Thyroid gland (tissue), 4 donors: Measurements from ENCODE around the gene BCL7C. TPM values are rescaled to one million over a fixed set of nuclear protein-coding genes. Genes with fewer than 3 reads are reported as not detected.

Experiments
- DNase-seq, 2 donors: peaks; one replicate each; pipeline ENCODE4 v3.0.0-alpha.2; 2019
- H3K27ac ChIP-seq, 3 donors: fragments of 200-600 bp; sonication (generic); 1 replicate in 2 of 3; 2 replicates in 1 of 3; pipeline ENCODE4 v1.5.1; 2016 to 2019; ENCODE audit warnings: mild to moderate bottlenecking in 1 of 3, moderate library complexity in 1 of 3
- H3K27me3 ChIP-seq: fragments of 200-600 bp; sonication (generic); one replicate; pipeline ENCODE4 v1.5.1; 2019
- H3K36me3 ChIP-seq, 2 donors: fragments of 200-600 bp; sonication (generic); one replicate each; pipeline ENCODE4 v1.5.1; 2016 to 2019
- H3K4me1 ChIP-seq, 2 donors: fragments of 200-600 bp; sonication (generic); one replicate each; pipeline ENCODE4 v1.5.1; 2017 to 2019
- H3K4me3 ChIP-seq, 3 donors: fragments of 200-600 bp; sonication (generic); replicated peaks in 1 of 3; 1 replicate in 2 of 3; 2 replicates in 1 of 3; pipeline ENCODE4 v1.5.1; 2016; ENCODE audit warnings: mild to moderate bottlenecking in 1 of 3
- H3K9me3 ChIP-seq: fragments of 200-600 bp; sonication (generic); one replicate; pipeline ENCODE4 v1.5.1; 2017
- POLR2A ChIP-seq, 2 donors: fragments of 450-650 bp; IDR thresholded peaks; one replicate each; pipeline ENCODE4 v1.6.1; 2017; ENCODE audit warnings: antibody characterized with exemption in 2 of 2, mild to moderate bottlenecking in 2 of 2, moderate library complexity in 1 of 2
- WGBS, 2 donors: methylation state at CpG; one replicate each; pipeline ENCODE4 v1.1.5; 2017; 5-methylcytosine and 5-hydroxymethylcytosine counted together
- intact Hi-C: fragments of 100-400 bp; cut with DNase I; formaldehyde crosslinking; loops from one replicate; pipeline ENCODE4 v1.15.1; 2023
- total RNA-seq, 4 donors: library from RNA; depleted of rRNA; stranded (reverse); fragments of >200 nt; gene quantifications; one replicate each; pipeline ENCODE4 v1.2.3, GENCODE V29; 2016
- TF ChIP-seq, protein P1 (sequence below), 6 experiments: fragments of 200-600 bp in 3 of 6; fragments of 450-650 bp in 3 of 6; sonication (generic) in 3 of 6; IDR thresholded peaks; one replicate each; pipeline ENCODE4 v1.5.1; 2016 to 2019; ENCODE audit warnings: antibody characterized with exemption in 6 of 6, mild to moderate bottlenecking in 2 of 6, inconsistent platforms in 1 of 6, moderate library complexity in 1 of 6

Gene BCL7C
- total RNA-seq, 4 donors from 2014 or later, result 43.6 to 67.6 (median 47.9) TPM

DNA sequence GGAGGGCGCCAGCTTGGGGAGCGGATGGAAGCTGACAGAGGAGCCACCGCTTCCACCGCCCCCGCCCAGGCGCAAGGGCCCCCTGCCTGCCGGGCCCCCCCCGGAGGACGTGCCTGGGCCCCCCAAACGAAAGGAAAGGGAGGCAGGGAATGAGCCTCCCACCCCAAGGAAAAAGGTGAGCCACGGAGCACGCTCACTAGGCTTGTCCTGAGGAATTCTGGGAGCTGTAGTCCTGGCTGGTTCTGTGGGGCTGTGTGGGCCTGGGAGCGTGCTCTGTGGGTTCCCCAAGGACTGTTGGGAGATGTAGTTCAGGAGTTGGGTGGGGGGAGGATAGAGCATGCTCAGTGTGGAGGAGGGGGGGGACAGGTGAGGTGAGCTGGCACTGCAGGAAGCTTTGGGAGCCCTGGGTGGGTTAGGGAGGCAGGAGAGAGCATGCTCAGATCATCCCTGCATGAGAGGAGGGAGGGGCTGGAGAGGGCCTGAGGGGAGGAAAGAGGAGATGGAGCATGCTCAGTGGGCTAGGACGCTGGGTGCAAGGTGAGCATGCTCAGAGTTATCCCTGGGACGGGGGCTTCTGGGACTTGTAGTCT, 34.0 kb upstream of the BCL7C start:
- peaks cover 7 to 19% of the 10 kb centered on the region in 2 donors for H3K36me3 ChIP-seq
- TF ChIP-seq, protein P1, sequence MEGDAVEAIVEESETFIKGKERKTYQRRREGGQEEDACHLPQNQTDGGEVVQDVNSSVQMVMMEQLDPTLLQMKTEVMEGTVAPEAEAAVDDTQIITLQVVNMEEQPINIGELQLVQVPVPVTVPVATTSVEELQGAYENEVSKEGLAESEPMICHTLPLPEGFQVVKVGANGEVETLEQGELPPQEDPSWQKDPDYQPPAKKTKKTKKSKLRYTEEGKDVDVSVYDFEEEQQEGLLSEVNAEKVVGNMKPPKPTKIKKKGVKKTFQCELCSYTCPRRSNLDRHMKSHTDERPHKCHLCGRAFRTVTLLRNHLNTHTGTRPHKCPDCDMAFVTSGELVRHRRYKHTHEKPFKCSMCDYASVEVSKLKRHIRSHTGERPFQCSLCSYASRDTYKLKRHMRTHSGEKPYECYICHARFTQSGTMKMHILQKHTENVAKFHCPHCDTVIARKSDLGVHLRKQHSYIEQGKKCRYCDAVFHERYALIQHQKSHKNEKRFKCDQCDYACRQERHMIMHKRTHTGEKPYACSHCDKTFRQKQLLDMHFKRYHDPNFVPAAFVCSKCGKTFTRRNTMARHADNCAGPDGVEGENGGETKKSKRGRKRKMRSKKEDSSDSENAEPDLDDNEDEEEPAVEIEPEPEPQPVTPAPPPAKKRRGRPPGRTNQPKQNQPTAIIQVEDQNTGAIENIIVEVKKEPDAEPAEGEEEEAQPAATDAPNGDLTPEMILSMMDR (IDR thresholded peaks at IDR 0.05), result no peak
- TF ChIP-seq POLR2A (IDR thresholded peaks at IDR 0.05), result no peak
- no peaks in the 10 kb centered on the region for H3K27me3 ChIP-seq
- DNase-seq, result peak; percentile 47 to 52
- intact Hi-C loops, result no loop called here
- H3K9me3 ChIP-seq, result no peaks in the 10 kb centered on the region
- no peak overlapping the region for H3K27ac ChIP-seq
- peaks cover 4 to 9% of the 10 kb centered on the region in 2 donors for H3K4me1 ChIP-seq
- H3K4me3 ChIP-seq, result no peak overlapping the region
- 64 to 67% methylated on average over 9 to 10 of the region's 15 CpGs for WGBS, 2 donors

DNA sequence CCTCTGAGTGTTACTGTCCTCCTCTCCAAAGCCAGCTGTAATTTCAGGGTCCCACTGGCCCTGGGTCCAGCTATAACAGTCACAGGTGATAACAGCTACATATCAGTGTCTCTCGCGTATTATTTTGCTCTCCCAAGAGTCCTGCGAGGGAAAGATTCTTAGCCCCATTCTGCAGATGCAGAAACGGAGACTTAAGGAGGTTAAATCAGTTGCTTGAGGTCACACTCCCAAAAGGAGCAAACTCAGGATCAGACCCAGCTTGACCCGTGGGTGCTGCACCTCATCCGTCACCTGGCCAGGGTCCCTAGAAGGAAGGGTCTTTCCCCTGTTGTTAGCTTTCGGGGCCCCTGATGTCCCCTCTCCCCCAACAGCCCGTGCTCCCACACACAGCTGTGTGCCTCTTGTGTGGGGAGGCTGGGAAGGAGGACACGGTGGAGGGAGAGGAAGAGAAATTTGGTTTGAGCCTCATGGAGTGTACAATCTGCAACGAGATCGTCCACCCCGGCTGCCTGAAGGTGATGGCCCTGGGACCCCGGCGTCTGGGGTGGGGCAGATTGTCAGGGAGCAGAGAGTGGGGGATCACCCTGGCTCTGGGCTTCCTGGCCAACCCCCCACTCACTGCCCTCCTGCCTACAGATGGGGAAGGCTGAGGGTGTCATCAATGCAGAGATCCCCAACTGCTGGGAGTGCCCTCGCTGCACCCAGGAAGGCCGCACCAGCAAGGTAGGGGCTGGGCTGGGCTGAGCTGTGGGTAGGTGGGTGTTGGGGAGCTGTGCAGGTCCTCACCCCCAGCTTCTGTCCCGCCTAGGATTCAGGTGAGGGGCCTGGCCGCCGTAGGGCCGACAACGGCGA, 33.3 kb upstream of the BCL7C start:
- intact Hi-C loops, result no loop called here
- Histone ChIP-seq H3K27ac (no peak overlapping the region), H3K27me3 (no peaks in the 10 kb centered on the region)

DNA sequence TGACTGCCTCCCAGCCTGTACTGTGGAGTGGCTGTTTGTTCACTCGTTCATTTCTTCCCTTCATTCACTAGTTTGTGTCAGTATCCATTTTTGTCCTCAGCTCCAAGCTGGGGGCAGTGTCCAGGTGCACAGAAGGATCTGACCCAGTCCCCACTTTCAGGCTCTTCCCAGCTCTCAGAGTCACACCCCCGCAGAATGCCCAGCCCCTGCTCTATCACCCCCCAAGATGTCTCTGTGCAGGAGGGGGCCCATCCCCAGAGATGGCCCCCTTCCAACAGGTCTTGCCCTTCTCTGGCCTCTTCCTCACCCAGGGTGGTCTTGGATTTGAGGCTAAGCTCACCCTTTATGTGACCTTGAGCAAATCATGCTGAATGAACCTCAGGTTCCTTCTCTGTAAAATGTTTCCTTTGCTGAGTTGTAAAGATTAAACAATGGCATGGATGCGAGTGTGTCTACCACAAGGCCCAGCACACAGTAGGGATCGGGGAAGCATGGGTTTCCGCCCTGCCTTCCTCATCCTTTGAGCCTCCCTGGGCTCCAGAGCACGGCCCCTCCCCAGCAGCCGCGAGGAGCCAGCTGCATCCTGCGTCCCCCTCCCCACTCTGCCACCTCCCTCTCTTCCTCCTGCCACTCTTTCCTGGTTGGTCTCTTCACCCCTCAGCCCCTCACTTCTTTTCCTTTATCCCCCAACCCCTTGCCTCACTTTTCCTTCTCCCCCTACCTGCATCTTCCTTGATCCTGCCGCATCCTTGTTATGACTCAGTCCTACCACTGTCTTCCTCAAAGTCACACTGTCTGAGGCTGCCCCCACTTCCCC, 32.3 kb upstream of the BCL7C start:
- intact Hi-C loops, result no loop called here
- no peak for TF ChIP-seq POLR2A (IDR thresholded peaks at IDR 0.05)
- TF ChIP-seq, protein P1 (IDR thresholded peaks at IDR 0.05), result no peak
- no peak for DNase-seq
- Histone ChIP-seq H3K4me3 (no peak overlapping the region), H3K4me1 (peaks cover 9 to 10% of the 10 kb centered on the region in 2 donors), H3K9me3 (no peaks in the 10 kb centered on the region), H3K27me3 (no peaks in the 10 kb centered on the region), H3K36me3 (peaks cover under 1 to 15% of the 10 kb centered on the region in 2 donors), H3K27ac (no peak overlapping the region)
- 75% methylated on average over 10 of the region's 10 CpGs for WGBS, 2 donors

More for the DNA sequence above, 33.3 kb upstream of the BCL7C start:
- H3K36me3 ChIP-seq, result peaks cover 3 to 19% of the 10 kb centered on the region in 2 donors
- TF ChIP-seq, protein P1 (IDR thresholded peaks at IDR 0.05), result no peak
- TF ChIP-seq POLR2A (IDR thresholded peaks at IDR 0.05), result no peak
- H3K9me3 ChIP-seq, result no peaks in the 10 kb centered on the region
- no peak for DNase-seq
- H3K4me3 ChIP-seq, result no peak overlapping the region
- H3K4me1 ChIP-seq, result peaks cover 4 to 9% of the 10 kb centered on the region in 2 donors
- WGBS, 2 donors, result 90 to 95% methylated on average over 15 to 22 of the region's 22 CpGs

DNA sequence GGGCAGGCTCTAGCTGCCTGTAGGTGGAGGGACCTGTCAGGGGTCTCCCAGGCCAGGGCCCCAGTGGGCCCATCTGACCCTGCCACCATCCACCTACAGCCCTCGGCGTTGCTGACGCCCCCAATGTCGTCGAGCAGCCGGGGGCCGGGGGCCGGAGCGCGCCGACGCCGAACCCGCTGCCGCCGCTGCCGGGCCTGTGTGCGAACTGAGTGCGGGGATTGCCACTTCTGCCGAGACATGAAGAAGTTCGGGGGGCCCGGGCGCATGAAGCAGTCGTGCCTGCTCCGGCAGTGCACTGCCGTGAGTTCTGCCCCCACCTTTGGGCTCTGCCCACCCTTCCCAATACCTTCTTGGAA, 31.7 kb upstream of the BCL7C start:
- H3K36me3 ChIP-seq, result peaks cover 0 to 10% of the 10 kb centered on the region in 2 donors

More for the DNA sequence above, 31.7 kb upstream of the BCL7C start:
- no peak for DNase-seq
- intact Hi-C loops, result no loop called here
- Histone ChIP-seq H3K4me1 (peaks cover 9 to 10% of the 10 kb centered on the region in 2 donors), H3K9me3 (no peaks in the 10 kb centered on the region), H3K4me3 (no peak overlapping the region), H3K27me3 (no peaks in the 10 kb centered on the region), H3K27ac (no peak overlapping the region)
- 93 to 94% methylated on average over 26 of the region's 26 CpGs for WGBS, 2 donors
- TF ChIP-seq POLR2A (IDR thresholded peaks at IDR 0.05), result no peak
- TF ChIP-seq, protein P1 (IDR thresholded peaks at IDR 0.05), result no peak
